Erythroblast (primary cell): ENCODE measurements around the gene CSMD2.

ENCODE experiments used
- GATA1 ChIP-seq: IDR thresholded peaks from 2 replicates; pipeline ENCODE4 v1.6.1; 2011; ENCODE audit warnings: low read depth, mild to moderate bottlenecking, control low read depth, low read length, moderate library complexity
- POLR2A ChIP-seq: IDR thresholded peaks from 2 replicates; pipeline ENCODE4 v1.6.1; 2011; ENCODE audit warnings: mild to moderate bottlenecking, low read length

DNA sequence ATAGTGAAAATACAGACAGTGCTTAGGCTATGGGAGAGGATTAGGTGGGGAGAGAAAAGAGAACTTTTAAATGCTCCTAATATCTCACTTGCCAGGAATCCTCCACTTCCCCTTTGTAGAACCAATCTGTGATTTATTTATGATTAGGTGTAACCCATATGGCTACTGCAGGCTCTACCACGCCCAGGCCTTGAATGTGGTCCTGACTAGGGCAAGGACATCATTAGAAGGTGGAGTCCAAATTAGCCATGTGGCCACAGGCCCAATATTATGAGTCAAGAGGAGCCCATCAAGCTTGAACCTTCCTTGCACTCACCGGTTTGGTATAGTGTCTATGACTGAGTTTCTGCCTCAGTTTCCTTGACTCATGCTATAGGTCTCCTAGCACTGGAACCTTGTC is 159.7 kb downstream of the CSMD2 start:
- TF ChIP-seq POLR2A, result no peak
- TF ChIP-seq GATA1, result no peak
